Nephron (organoid): ENCODE data around the gene ROBO1.

Experiments
- H3K27ac Mint-ChIP-seq, 3 experiments: 2 replicates each; pipeline ENCODE4 v1.8.0; 2020; ENCODE audit warnings: mixed read lengths in 3 of 3, mild to moderate bottlenecking in 2 of 3, moderate library complexity in 1 of 3
- H3K27me3 Mint-ChIP-seq: 2 replicates; pipeline ENCODE4 v1.8.0; 2021; ENCODE audit warnings: low read depth, mild to moderate bottlenecking, moderate library complexity, mixed read lengths
- H3K36me3 Mint-ChIP-seq: 2 replicates; pipeline ENCODE4 v1.8.0; 2020; ENCODE audit warnings: low read depth, mixed read lengths
- H3K4me1 Mint-ChIP-seq: 2 replicates; pipeline ENCODE4 v1.8.0; 2020; ENCODE audit warnings: mixed read lengths
- H3K4me3 Mint-ChIP-seq, 3 experiments: 2 replicates each; pipeline ENCODE4 v1.8.0; 2020; ENCODE audit warnings: mild to moderate bottlenecking in 3 of 3, mixed read lengths in 3 of 3, moderate library complexity in 2 of 3
- H3K9me3 Mint-ChIP-seq: 2 replicates; pipeline ENCODE4 v1.8.0; 2020; ENCODE audit warnings: mixed read lengths
- CTCF ChIP-seq, 3 experiments: fragments of 200-600 bp; sonication (generic); IDR thresholded peaks; one replicate each; pipeline ENCODE4 v1.5.0; 2021; ENCODE audit warnings: antibody characterized with exemption in 3 of 3; ENCODE audit not compliant: unreplicated experiment in 3 of 3

Gene ROBO1

GRCh38 chr3:79555655-79556054 is 212.1 kb downstream of the ROBO1 start:
- TF ChIP-seq CTCF (IDR thresholded peaks at IDR 0.05; ENCODE audit: unreplicated experiment in 3 of 3): no peak
- H3K27me3 Mint-ChIP-seq: no peaks in the 10 kb centered on the region
- no peaks in the 10 kb centered on the region for H3K36me3 Mint-ChIP-seq

GRCh38 chr3:79551997-79552396 is 215.8 kb downstream of the ROBO1 start:
- Mint-ChIP-seq H3K36me3 (no peaks in the 10 kb centered on the region), H3K27me3 (peaks cover 4% of the 10 kb centered on the region)

More at GRCh38 chr3:79555655-79556054, 212.1 kb downstream of the ROBO1 start:
- H3K4me1 Mint-ChIP-seq: no peaks in the 10 kb centered on the region
- H3K4me3 Mint-ChIP-seq: no peak overlapping the region
- no peaks in the 10 kb centered on the region for H3K9me3 Mint-ChIP-seq
- no peak overlapping the region for H3K27ac Mint-ChIP-seq

GRCh38 chr3:79551321-79551892 is 216.4 kb downstream of the ROBO1 start:
- H3K4me1 Mint-ChIP-seq: no peaks in the 10 kb centered on the region
- no peaks in the 10 kb centered on the region for H3K9me3 Mint-ChIP-seq
- TF ChIP-seq CTCF (IDR thresholded peaks at IDR 0.05; ENCODE audit: unreplicated experiment in 3 of 3): no peak
- H3K36me3 Mint-ChIP-seq: no peaks in the 10 kb centered on the region
- H3K27ac Mint-ChIP-seq: no peak overlapping the region
- H3K27me3 Mint-ChIP-seq: peaks cover 4% of the 10 kb centered on the region
- no peak overlapping the region for H3K4me3 Mint-ChIP-seq

More at GRCh38 chr3:79551997-79552396, 215.8 kb downstream of the ROBO1 start:
- no peak for TF ChIP-seq CTCF (IDR thresholded peaks at IDR 0.05; ENCODE audit: unreplicated experiment in 3 of 3)
- Mint-ChIP-seq H3K27ac (no peak overlapping the region), H3K4me1 (no peaks in the 10 kb centered on the region), H3K4me3 (no peak overlapping the region), H3K9me3 (no peaks in the 10 kb centered on the region)

GRCh38 chr3:79543218-79543982 is 224.4 kb downstream of the ROBO1 start:
- Mint-ChIP-seq H3K4me3 (no peak overlapping the region), H3K27me3 (no peaks in the 10 kb centered on the region), H3K9me3 (no peaks in the 10 kb centered on the region), H3K4me1 (peaks cover 10% of the 10 kb centered on the region), H3K36me3 (no peaks in the 10 kb centered on the region), H3K27ac (peak overlapping the region in 2 of 3 experiments; percentile 38 to 83)
- TF ChIP-seq CTCF (IDR thresholded peaks at IDR 0.05; ENCODE audit: unreplicated experiment in 3 of 3): no peak

GRCh38 chr3:79534727-79535126 is 233.1 kb downstream of the ROBO1 start:
- Mint-ChIP-seq H3K4me3 (no peak overlapping the region), H3K4me1 (no peaks in the 10 kb centered on the region), H3K36me3 (no peaks in the 10 kb centered on the region), H3K9me3 (no peaks in the 10 kb centered on the region), H3K27me3 (no peaks in the 10 kb centered on the region), H3K27ac (peak overlapping the region in 1 of 3 experiments; percentile 45)
- TF ChIP-seq CTCF (IDR thresholded peaks at IDR 0.05; ENCODE audit: unreplicated experiment in 3 of 3): no peak
